ENCODE data around the gene TBC1D5.

TBC1D5 gene

DNA sequence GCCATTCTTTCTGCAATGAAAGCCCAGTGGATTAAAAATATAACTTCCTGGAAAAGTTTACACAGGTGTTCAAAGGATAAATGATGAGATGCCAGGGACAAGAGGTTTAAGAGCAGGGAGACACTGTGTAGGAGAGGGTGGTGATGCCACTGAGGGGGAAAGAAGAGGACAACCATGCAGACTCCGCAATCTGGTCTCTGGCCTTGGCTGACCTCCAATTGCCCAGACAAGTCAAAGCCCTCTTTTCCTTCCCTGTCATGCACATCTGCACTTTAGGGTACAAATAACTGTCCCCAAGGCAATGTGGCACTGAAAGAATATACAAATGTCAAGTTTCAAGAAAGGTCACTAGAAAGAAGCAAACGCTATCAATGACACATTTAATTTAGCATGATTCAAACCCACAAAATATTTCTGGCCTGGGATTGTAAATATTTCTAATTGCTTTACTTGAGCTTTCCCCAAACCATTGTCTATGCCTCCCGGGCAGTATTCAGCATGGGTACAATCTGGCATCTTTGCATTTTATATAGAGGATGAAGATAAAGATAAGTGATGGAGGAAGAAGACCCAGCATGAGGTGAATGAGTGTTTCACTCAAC is 538.3 kb downstream of the TBC1D5 start:
- TF ChIP-seq SIN3A (IDR thresholded peaks at IDR 0.05; ENCODE audit: borderline replicate concordance, insufficient read depth, low read length) = no peak
- TF ChIP-seq, protein P1, sequence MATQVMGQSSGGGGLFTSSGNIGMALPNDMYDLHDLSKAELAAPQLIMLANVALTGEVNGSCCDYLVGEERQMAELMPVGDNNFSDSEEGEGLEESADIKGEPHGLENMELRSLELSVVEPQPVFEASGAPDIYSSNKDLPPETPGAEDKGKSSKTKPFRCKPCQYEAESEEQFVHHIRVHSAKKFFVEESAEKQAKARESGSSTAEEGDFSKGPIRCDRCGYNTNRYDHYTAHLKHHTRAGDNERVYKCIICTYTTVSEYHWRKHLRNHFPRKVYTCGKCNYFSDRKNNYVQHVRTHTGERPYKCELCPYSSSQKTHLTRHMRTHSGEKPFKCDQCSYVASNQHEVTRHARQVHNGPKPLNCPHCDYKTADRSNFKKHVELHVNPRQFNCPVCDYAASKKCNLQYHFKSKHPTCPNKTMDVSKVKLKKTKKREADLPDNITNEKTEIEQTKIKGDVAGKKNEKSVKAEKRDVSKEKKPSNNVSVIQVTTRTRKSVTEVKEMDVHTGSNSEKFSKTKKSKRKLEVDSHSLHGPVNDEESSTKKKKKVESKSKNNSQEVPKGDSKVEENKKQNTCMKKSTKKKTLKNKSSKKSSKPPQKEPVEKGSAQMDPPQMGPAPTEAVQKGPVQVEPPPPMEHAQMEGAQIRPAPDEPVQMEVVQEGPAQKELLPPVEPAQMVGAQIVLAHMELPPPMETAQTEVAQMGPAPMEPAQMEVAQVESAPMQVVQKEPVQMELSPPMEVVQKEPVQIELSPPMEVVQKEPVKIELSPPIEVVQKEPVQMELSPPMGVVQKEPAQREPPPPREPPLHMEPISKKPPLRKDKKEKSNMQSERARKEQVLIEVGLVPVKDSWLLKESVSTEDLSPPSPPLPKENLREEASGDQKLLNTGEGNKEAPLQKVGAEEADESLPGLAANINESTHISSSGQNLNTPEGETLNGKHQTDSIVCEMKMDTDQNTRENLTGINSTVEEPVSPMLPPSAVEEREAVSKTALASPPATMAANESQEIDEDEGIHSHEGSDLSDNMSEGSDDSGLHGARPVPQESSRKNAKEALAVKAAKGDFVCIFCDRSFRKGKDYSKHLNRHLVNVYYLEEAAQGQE (IDR thresholded peaks at IDR 0.05; ENCODE audit: insufficient read depth in 1 of 2, low read depth in 2 of 2, low read length in 2 of 2) = no peak
- TF ChIP-seq POLR2AphosphoS5 (IDR thresholded peaks at IDR 0.05; ENCODE audit: low read depth, low read length) = no peak
- no peak for TF ChIP-seq FOXP2 (optimal IDR thresholded peaks at IDR 0.05; ENCODE audit: borderline replicate concordance, extremely low read depth, extremely low read length, insufficient read depth)
- no peak for TF ChIP-seq TAF1 (IDR thresholded peaks at IDR 0.05; ENCODE audit: borderline replicate concordance, insufficient read depth, low read length)

DNA sequence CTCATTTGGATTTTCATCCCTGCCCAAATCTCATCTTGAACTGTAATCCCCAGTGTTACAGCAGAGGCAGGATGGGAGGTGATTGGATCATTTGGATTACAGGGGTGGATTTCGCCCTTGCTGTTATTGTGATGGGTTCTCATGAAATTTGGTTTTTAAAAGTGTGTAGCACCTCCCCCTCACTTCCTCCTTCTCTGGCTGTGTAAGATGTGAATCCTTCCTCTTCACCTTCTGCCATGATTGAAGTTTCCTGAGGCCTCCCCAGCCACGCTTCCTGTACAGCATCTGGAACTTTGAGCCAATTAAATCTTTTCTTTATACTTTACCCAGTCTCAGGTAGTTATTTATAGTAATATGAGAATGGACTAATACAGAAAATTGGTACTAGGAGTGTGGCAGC is 540.9 kb downstream of the TBC1D5 start:
- TF ChIP-seq TAF1 (IDR thresholded peaks at IDR 0.05; ENCODE audit: borderline replicate concordance, insufficient read depth, low read length) = no peak
- TF ChIP-seq SIN3A (IDR thresholded peaks at IDR 0.05; ENCODE audit: borderline replicate concordance, insufficient read depth, low read length) = no peak
- TF ChIP-seq, protein P1 (IDR thresholded peaks at IDR 0.05; ENCODE audit: insufficient read depth in 1 of 2, low read depth in 2 of 2, low read length in 2 of 2) = no peak
- TF ChIP-seq POLR2AphosphoS5 (IDR thresholded peaks at IDR 0.05; ENCODE audit: low read depth, low read length) = no peak
- no peak for TF ChIP-seq FOXP2 (optimal IDR thresholded peaks at IDR 0.05; ENCODE audit: borderline replicate concordance, extremely low read depth, extremely low read length, insufficient read depth)

GRCh38 chr3:17195856-17196604 is 546.4 kb downstream of the TBC1D5 start:
- TF ChIP-seq SIN3A (IDR thresholded peaks at IDR 0.05; ENCODE audit: borderline replicate concordance, insufficient read depth, low read length) (no peak), TAF1 (IDR thresholded peaks at IDR 0.05; ENCODE audit: borderline replicate concordance, insufficient read depth, low read length) (no peak), POLR2AphosphoS5 (IDR thresholded peaks at IDR 0.05; ENCODE audit: low read depth, low read length) (no peak), FOXP2 (optimal IDR thresholded peaks at IDR 0.05; ENCODE audit: borderline replicate concordance, extremely low read depth, extremely low read length, insufficient read depth) (no peak)
- TF ChIP-seq, protein P1 (IDR thresholded peaks at IDR 0.05; ENCODE audit: insufficient read depth in 1 of 2, low read depth in 2 of 2, low read length in 2 of 2) = no peak

DNA sequence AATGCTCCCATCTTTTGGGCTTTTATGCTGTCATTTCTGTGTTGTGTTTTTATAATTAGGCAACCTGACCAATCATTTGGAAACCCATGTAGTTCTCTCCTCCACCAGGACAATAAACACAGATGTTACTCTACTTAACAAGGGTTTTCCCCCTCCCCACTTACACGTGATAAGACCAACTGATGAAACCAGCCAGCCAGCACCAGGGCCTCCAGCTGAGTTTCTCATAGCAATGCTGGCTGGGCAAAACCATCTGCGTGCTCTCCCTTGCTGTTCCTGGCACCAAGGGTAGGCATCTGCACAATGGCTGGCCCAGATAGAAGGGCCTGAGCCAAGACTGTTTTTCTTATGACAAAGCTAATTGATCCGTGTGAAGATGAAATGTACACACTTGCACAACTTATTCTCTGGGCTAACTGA is 547.2 kb downstream of the TBC1D5 start:
- TF ChIP-seq, protein P1 (IDR thresholded peaks at IDR 0.05; ENCODE audit: insufficient read depth in 1 of 2, low read depth in 2 of 2, low read length in 2 of 2) = no peak
- TF ChIP-seq SIN3A (IDR thresholded peaks at IDR 0.05; ENCODE audit: borderline replicate concordance, insufficient read depth, low read length) (no peak), POLR2AphosphoS5 (IDR thresholded peaks at IDR 0.05; ENCODE audit: low read depth, low read length) (no peak), FOXP2 (optimal IDR thresholded peaks at IDR 0.05; ENCODE audit: borderline replicate concordance, extremely low read depth, extremely low read length, insufficient read depth) (no peak), TAF1 (IDR thresholded peaks at IDR 0.05; ENCODE audit: borderline replicate concordance, insufficient read depth, low read length) (no peak)

Data from PFSK-1 (cell line).